Fibroblast of mammary gland (primary cell): ENCODE results near the gene KCTD1.

Experiments used
- DNase-seq: peaks from one replicate; pipeline ENCODE4 v3.0.0-alpha.2; 2010; ENCODE audit warnings: low read depth
- H3K4me3 ChIP-seq: 2 replicates; pipeline ENCODE4 v1.5.1; 2011; ENCODE audit warnings: low read depth, mild to moderate bottlenecking, low read length, moderate library complexity; ENCODE audit not compliant: control insufficient read depth
- CTCF ChIP-seq: conservative IDR thresholded peaks from 2 replicates; pipeline ENCODE4 v1.5.1; 2011; ENCODE audit warnings: low read depth, low read length, inconsistent platforms; ENCODE audit not compliant: control insufficient read depth, insufficient read depth

The KCTD1 gene

GRCh38 chr18:26462355-26462754 lies 86.0 kb downstream of the KCTD1 start:
- no peak for TF ChIP-seq CTCF
- DNase-seq: no peak
- H3K4me3 ChIP-seq: no peak overlapping the region

- H3K4me3 ChIP-seq: no peak overlapping the region
- TF ChIP-seq CTCF: no peak
- no peak for DNase-seq
Observed at GRCh38 chr18:26461405-26461804, 86.9 kb downstream of the KCTD1 start.

- no peak for TF ChIP-seq CTCF
- H3K4me3 ChIP-seq: no peak overlapping the region
- no peak for DNase-seq
Observed at GRCh38 chr18:26460449-26461091, 87.8 kb downstream of the KCTD1 start.

- DNase-seq: no peak
- H3K4me3 ChIP-seq: no peak overlapping the region
- TF ChIP-seq CTCF: no peak
Observed at GRCh38 chr18:26459884-26460283, 88.5 kb downstream of the KCTD1 start.

GRCh38 chr18:26459340-26459739 lies 89.0 kb downstream of the KCTD1 start:
- no peak for TF ChIP-seq CTCF
- DNase-seq: no peak
- H3K4me3 ChIP-seq: no peak overlapping the region

- DNase-seq: peak; percentile 76
- H3K4me3 ChIP-seq: no peak overlapping the region
- TF ChIP-seq CTCF: no peak
Observed at GRCh38 chr18:26458526-26459232, 89.7 kb downstream of the KCTD1 start.
